Endothelial cell of umbilical vein (primary cell): Measurements from ENCODE around the gene FNDC8.

Source experiments
- EZH2 ChIP-seq: IDR thresholded peaks from 2 replicates; pipeline ENCODE4 v1.6.1; 2012; ENCODE audit warnings: borderline replicate concordance, low read depth, mild to moderate bottlenecking, moderate library complexity, low read length, inconsistent platforms; ENCODE audit not compliant: severe bottlenecking
- FOS ChIP-seq: IDR thresholded peaks from 2 replicates; pipeline ENCODE4 v1.6.1; 2011; ENCODE audit warnings: mild to moderate bottlenecking, low read length, moderate library complexity, borderline replicate concordance; ENCODE audit not compliant: insufficient read depth
- GATA2 ChIP-seq: IDR thresholded peaks from 2 replicates; pipeline ENCODE4 v1.7.0; 2011; ENCODE audit warnings: low read depth, mild to moderate bottlenecking, moderate library complexity, mixed read lengths, low read length; ENCODE audit not compliant: insufficient read length, insufficient read depth
- JUN ChIP-seq: IDR thresholded peaks from 2 replicates; pipeline ENCODE4 v1.6.1; 2011; ENCODE audit warnings: borderline replicate concordance, low read depth; ENCODE audit not compliant: insufficient read length, insufficient read depth
- MYC ChIP-seq: IDR thresholded peaks from one replicate; pipeline ENCODE4 v1.6.1; 2011; ENCODE audit warnings: mild to moderate bottlenecking, low read depth, low read length
- POLR2A ChIP-seq: IDR thresholded peaks from 2 replicates; pipeline ENCODE4 v1.6.1; 2012; ENCODE audit warnings: low read depth, mild to moderate bottlenecking, control low read depth, low read length
- POLR2AphosphoS5 ChIP-seq: IDR thresholded peaks from 2 replicates; pipeline ENCODE4 v1.6.1; 2012; ENCODE audit warnings: low read depth, mild to moderate bottlenecking, control low read depth, low read length, moderate library complexity; ENCODE audit not compliant: insufficient read depth
- TF ChIP-seq, protein P1 (sequence below), 2 donors: IDR thresholded peaks; 1 replicate in 1 of 2; 2 replicates in 1 of 2; pipeline ENCODE4 v1.5.1; 2011; ENCODE audit warnings: low read length in 2 of 2, mild to moderate bottlenecking in 2 of 2, moderate library complexity in 2 of 2, control low read depth in 1 of 2, inconsistent platforms in 1 of 2, low read depth in 1 of 2; ENCODE audit not compliant: insufficient read depth in 1 of 2; ENCODE audit errors: extremely low read depth in 1 of 2
- TF ChIP-seq, protein P2 (sequence below): IDR thresholded peaks from 2 replicates; pipeline ENCODE4 v1.6.1; 2011; ENCODE audit not compliant: insufficient read depth, insufficient read length

DNA sequence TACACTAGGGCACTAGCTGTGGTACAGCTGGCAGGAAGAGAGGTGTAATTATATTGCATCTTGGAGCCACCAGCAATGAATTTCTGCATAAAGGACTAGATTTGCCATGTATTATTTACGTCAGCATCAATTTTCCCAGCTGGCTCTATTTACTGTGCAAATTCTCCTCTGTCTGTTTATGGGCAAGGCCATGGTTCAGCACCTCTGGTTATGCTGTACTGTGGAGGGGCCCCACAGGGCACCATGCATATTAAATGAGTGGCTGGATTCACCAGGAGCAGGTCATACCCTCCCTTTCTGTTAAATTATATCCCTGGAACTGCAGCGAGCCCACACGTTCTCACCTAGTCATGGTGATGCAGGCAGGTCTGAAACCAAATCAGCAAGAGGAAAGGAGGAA, 21.5 kb upstream of the FNDC8 start:
- TF ChIP-seq, protein P1, sequence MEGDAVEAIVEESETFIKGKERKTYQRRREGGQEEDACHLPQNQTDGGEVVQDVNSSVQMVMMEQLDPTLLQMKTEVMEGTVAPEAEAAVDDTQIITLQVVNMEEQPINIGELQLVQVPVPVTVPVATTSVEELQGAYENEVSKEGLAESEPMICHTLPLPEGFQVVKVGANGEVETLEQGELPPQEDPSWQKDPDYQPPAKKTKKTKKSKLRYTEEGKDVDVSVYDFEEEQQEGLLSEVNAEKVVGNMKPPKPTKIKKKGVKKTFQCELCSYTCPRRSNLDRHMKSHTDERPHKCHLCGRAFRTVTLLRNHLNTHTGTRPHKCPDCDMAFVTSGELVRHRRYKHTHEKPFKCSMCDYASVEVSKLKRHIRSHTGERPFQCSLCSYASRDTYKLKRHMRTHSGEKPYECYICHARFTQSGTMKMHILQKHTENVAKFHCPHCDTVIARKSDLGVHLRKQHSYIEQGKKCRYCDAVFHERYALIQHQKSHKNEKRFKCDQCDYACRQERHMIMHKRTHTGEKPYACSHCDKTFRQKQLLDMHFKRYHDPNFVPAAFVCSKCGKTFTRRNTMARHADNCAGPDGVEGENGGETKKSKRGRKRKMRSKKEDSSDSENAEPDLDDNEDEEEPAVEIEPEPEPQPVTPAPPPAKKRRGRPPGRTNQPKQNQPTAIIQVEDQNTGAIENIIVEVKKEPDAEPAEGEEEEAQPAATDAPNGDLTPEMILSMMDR (IDR thresholded peaks at IDR 0.05; ENCODE audit: extremely low read depth in 1 of 2, insufficient read depth in 1 of 2, low read depth in 1 of 2, low read length in 2 of 2): no peak
- no peak for TF ChIP-seq POLR2A
- TF ChIP-seq EZH2: no peak
- TF ChIP-seq, protein P2, sequence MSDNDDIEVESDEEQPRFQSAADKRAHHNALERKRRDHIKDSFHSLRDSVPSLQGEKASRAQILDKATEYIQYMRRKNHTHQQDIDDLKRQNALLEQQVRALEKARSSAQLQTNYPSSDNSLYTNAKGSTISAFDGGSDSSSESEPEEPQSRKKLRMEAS: no peak
- no peak for TF ChIP-seq POLR2AphosphoS5
- TF ChIP-seq JUN: no peak
- no peak for TF ChIP-seq MYC
- no peak for TF ChIP-seq FOS
- no peak for TF ChIP-seq GATA2
